ENCODE data around the gene NACC2.

NACC2 gene

DNA sequence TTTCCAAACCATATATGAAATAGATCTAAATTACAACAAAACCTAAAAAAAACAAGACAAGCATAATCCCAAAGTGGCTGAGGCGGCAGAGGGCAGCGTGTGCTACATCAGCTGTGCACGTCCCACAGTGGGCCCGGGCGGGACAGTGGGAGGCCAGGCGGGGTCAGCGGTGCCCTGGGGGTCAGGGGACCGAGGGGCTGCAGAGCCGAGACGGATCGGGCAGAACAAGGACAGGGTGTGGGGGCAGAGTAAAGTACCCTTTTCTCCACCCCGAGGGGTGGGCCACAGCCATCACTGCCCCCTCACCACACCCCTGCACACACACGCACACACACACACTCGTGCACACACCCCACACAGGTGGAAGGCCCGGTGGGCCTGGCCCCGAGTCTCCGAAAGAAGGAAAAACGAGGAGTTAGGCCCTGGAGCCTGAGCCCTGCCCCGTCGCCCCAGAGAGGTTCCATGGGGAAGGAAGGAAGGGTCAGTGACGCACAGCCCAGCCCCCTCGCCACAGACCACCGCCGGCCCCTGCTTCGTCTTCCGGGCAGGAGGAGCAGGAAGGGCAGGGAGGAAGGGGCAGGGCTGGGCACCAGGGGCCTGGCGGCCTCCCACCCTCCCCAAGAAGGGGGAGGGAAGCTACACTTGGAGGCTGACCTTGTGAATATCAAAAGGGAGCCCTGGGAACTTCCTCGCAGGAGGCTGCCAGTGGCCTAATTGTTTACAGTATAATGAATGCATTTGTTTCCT, 84.3 kb downstream of the NACC2 start:
- no peaks in the 10 kb centered on the region for H3K79me2 ChIP-seq (ENCODE audit: low read length)
- no peaks in the 10 kb centered on the region for H3K9me2 ChIP-seq (replicated peaks; ENCODE audit: insufficient read depth, low read length)
- DNase-seq: no peak
- no peak overlapping the region for H3K27ac ChIP-seq (ENCODE audit: low read length)
- no peak overlapping the region for H3K4me3 ChIP-seq (ENCODE audit: low read length)
- H3F3A ChIP-seq (ENCODE audit: insufficient read depth, low read length): no peaks in the 10 kb centered on the region
- H4K20me1 ChIP-seq (ENCODE audit: insufficient read depth, low read length): no peaks in the 10 kb centered on the region
- H3K36me3 ChIP-seq (replicated peaks; ENCODE audit: insufficient read depth, low read length): no peaks in the 10 kb centered on the region
- no peaks in the 10 kb centered on the region for H3K9me3 ChIP-seq (replicated peaks; ENCODE audit: insufficient read depth, low read length)
- H3K27me3 ChIP-seq (replicated peaks; ENCODE audit: insufficient read depth, low read length): peaks cover 94% of the 10 kb centered on the region
- H3K4me2 ChIP-seq (ENCODE audit: low read depth, low read length): no peak overlapping the region
- H3K9ac ChIP-seq (ENCODE audit: low read length): no peak overlapping the region
- no peaks in the 10 kb centered on the region for H3K4me1 ChIP-seq (ENCODE audit: low read length)
- no peak overlapping the region for H2AFZ ChIP-seq (ENCODE audit: low read length)
- TF ChIP-seq, protein P1, sequence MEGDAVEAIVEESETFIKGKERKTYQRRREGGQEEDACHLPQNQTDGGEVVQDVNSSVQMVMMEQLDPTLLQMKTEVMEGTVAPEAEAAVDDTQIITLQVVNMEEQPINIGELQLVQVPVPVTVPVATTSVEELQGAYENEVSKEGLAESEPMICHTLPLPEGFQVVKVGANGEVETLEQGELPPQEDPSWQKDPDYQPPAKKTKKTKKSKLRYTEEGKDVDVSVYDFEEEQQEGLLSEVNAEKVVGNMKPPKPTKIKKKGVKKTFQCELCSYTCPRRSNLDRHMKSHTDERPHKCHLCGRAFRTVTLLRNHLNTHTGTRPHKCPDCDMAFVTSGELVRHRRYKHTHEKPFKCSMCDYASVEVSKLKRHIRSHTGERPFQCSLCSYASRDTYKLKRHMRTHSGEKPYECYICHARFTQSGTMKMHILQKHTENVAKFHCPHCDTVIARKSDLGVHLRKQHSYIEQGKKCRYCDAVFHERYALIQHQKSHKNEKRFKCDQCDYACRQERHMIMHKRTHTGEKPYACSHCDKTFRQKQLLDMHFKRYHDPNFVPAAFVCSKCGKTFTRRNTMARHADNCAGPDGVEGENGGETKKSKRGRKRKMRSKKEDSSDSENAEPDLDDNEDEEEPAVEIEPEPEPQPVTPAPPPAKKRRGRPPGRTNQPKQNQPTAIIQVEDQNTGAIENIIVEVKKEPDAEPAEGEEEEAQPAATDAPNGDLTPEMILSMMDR (IDR thresholded peaks at IDR 0.05; ENCODE audit: low read length): no peak
- TF ChIP-seq EZH2 (optimal IDR thresholded peaks at IDR 0.05; ENCODE audit: low read depth, low read length): no peak
- no peak for TF ChIP-seq EZH2phosphoT487 (IDR thresholded peaks at IDR 0.05; ENCODE audit: low read length)

DNA sequence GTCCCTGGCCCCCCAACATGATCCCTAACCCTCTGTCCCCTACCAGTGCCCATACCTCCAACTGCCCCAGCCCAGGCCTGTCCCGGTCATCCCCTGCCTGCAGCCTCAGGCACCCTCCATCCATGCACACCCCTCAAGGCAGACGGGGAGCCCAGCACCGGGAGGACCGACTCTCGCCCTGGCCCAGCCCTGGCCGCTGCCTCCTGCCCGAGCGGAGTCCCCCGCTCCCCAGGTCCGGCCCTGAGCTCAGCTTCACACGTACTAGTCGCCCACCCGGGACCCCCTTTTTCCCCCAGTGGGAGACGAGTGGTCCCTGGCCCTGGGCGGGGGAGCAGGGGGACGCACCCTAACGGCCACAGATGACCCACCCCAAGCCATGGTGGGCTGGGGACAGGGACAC, 84.9 kb downstream of the NACC2 start:
- TF ChIP-seq EZH2phosphoT487 (IDR thresholded peaks at IDR 0.05; ENCODE audit: low read length) (no peak), EZH2 (optimal IDR thresholded peaks at IDR 0.05; ENCODE audit: low read depth, low read length) (no peak)
- TF ChIP-seq, protein P1 (IDR thresholded peaks at IDR 0.05; ENCODE audit: low read length): no peak
- H3K79me2 ChIP-seq (ENCODE audit: low read length): no peaks in the 10 kb centered on the region
- H3K36me3 ChIP-seq (replicated peaks; ENCODE audit: insufficient read depth, low read length): no peaks in the 10 kb centered on the region
- H2AFZ ChIP-seq (ENCODE audit: low read length): no peak overlapping the region
- no peak overlapping the region for H3K4me2 ChIP-seq (ENCODE audit: low read depth, low read length)
- no peaks in the 10 kb centered on the region for H4K20me1 ChIP-seq (ENCODE audit: insufficient read depth, low read length)
- no peak overlapping the region for H3K27ac ChIP-seq (ENCODE audit: low read length)
- H3K9ac ChIP-seq (ENCODE audit: low read length): no peak overlapping the region
- H3K4me1 ChIP-seq (ENCODE audit: low read length): no peaks in the 10 kb centered on the region
- H3K9me2 ChIP-seq (replicated peaks; ENCODE audit: insufficient read depth, low read length): no peaks in the 10 kb centered on the region
- no peaks in the 10 kb centered on the region for H3K9me3 ChIP-seq (replicated peaks; ENCODE audit: insufficient read depth, low read length)
- peaks cover 94% of the 10 kb centered on the region for H3K27me3 ChIP-seq (replicated peaks; ENCODE audit: insufficient read depth, low read length)
- no peak overlapping the region for H3K4me3 ChIP-seq (ENCODE audit: low read length)
- no peaks in the 10 kb centered on the region for H3F3A ChIP-seq (ENCODE audit: insufficient read depth, low read length)
- DNase-seq: no peak

DNA sequence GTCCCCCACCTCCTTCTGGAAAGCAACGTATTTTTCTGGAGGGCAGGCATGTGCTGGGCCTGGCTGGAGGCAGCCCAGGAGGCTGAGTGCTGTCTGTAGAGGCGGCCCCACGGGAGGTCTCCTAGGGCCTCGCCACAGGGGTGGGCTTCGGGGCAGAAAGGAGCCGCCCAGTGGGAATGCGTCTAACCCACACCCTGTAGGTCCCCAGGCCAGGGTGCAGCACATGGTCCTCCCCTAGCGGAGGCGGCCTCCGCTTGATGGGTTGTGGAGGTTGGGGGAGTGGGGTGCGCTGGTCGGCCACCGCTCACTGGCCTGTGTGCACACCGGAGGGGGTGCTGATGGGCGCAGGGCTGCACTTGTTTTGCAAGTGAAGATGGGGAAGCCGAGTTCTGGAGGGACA, 85.6 kb downstream of the NACC2 start:
- no peak overlapping the region for H3K4me3 ChIP-seq (ENCODE audit: low read length)
- H3K9ac ChIP-seq (ENCODE audit: low read length): no peak overlapping the region
- H3K9me3 ChIP-seq (replicated peaks; ENCODE audit: insufficient read depth, low read length): no peaks in the 10 kb centered on the region
- no peak overlapping the region for H2AFZ ChIP-seq (ENCODE audit: low read length)
- no peak for DNase-seq
- H3K27ac ChIP-seq (ENCODE audit: low read length): no peak overlapping the region
- H3K9me2 ChIP-seq (replicated peaks; ENCODE audit: insufficient read depth, low read length): no peaks in the 10 kb centered on the region
- no peak for TF ChIP-seq EZH2 (optimal IDR thresholded peaks at IDR 0.05; ENCODE audit: low read depth, low read length)
- TF ChIP-seq, protein P1 (IDR thresholded peaks at IDR 0.05; ENCODE audit: low read length): no peak
- no peak for TF ChIP-seq EZH2phosphoT487 (IDR thresholded peaks at IDR 0.05; ENCODE audit: low read length)
- no peaks in the 10 kb centered on the region for H3K36me3 ChIP-seq (replicated peaks; ENCODE audit: insufficient read depth, low read length)
- no peak overlapping the region for H3K4me2 ChIP-seq (ENCODE audit: low read depth, low read length)
- peaks cover 94% of the 10 kb centered on the region for H3K27me3 ChIP-seq (replicated peaks; ENCODE audit: insufficient read depth, low read length)
- no peaks in the 10 kb centered on the region for H4K20me1 ChIP-seq (ENCODE audit: insufficient read depth, low read length)
- no peaks in the 10 kb centered on the region for H3K79me2 ChIP-seq (ENCODE audit: low read length)
- no peaks in the 10 kb centered on the region for H3F3A ChIP-seq (ENCODE audit: insufficient read depth, low read length)
- H3K4me1 ChIP-seq (ENCODE audit: low read length): no peaks in the 10 kb centered on the region

Data from MM.1S (cell line).